ENCODE data around the gene SRSF9. TPM values are rescaled to one million over a fixed set of nuclear protein-coding genes. Genes with fewer than 3 reads are reported as not detected.

Gene SRSF9
- polyA plus RNA-seq, 1 donor from 2014 or later = 289 TPM

DNA sequence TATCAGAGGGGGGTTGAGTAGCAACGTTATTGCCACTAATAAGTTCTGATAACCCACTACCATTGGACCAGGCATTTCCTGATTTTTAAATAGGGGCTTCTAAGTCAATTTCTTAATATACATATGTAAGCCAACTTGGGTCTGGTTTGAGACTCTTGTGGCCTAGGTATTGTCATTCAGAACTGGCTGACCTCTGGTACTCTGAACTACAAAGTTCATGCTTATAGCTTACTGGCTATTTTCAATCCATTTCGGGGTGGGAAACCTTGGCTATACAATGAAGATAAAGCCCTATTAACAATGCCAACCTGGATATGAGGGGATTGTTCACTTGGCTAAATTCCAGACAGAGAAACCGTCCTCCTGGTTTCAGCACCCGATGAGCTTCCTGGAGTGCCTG lies 35.0 kb upstream of the SRSF9 start:
- H3K4me2 ChIP-seq (ENCODE audit: low read length) = no peak overlapping the region

DNA sequence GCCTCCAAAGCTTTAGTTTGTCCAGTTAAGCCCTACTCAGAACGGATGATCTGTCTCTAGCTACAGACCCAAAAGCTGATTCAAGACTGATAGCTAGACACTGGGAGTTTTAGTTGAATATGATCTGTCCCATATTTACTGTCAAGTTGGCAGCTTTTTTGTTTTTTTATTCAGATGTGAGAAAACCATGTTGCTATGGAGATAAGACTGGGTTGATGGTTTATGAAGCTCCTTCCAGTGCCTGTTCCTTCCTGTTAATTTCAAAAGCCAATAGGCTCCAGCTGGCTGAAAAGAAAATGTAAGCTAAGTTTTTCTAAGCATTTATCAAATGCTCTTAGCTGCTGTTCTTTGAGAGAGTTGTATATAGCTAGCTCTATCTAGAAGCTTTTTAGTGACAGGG lies 31.0 kb upstream of the SRSF9 start:
- TF ChIP-seq, protein P1, sequence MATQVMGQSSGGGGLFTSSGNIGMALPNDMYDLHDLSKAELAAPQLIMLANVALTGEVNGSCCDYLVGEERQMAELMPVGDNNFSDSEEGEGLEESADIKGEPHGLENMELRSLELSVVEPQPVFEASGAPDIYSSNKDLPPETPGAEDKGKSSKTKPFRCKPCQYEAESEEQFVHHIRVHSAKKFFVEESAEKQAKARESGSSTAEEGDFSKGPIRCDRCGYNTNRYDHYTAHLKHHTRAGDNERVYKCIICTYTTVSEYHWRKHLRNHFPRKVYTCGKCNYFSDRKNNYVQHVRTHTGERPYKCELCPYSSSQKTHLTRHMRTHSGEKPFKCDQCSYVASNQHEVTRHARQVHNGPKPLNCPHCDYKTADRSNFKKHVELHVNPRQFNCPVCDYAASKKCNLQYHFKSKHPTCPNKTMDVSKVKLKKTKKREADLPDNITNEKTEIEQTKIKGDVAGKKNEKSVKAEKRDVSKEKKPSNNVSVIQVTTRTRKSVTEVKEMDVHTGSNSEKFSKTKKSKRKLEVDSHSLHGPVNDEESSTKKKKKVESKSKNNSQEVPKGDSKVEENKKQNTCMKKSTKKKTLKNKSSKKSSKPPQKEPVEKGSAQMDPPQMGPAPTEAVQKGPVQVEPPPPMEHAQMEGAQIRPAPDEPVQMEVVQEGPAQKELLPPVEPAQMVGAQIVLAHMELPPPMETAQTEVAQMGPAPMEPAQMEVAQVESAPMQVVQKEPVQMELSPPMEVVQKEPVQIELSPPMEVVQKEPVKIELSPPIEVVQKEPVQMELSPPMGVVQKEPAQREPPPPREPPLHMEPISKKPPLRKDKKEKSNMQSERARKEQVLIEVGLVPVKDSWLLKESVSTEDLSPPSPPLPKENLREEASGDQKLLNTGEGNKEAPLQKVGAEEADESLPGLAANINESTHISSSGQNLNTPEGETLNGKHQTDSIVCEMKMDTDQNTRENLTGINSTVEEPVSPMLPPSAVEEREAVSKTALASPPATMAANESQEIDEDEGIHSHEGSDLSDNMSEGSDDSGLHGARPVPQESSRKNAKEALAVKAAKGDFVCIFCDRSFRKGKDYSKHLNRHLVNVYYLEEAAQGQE (IDR thresholded peaks at IDR 0.05; ENCODE audit: borderline replicate concordance) = no peak
- no peak for TF ChIP-seq EP300 (conservative IDR thresholded peaks at IDR 0.05; ENCODE audit: poor library complexity, severe bottlenecking)
- TF ChIP-seq POLR2AphosphoS5 (IDR thresholded peaks at IDR 0.05) = no peak
- TF ChIP-seq SMC3 (conservative IDR thresholded peaks at IDR 0.05; ENCODE audit: poor library complexity) = no peak
- no peak for TF ChIP-seq TAF1 (IDR thresholded peaks at IDR 0.05; ENCODE audit: low read depth)
- TF ChIP-seq, protein P2, sequence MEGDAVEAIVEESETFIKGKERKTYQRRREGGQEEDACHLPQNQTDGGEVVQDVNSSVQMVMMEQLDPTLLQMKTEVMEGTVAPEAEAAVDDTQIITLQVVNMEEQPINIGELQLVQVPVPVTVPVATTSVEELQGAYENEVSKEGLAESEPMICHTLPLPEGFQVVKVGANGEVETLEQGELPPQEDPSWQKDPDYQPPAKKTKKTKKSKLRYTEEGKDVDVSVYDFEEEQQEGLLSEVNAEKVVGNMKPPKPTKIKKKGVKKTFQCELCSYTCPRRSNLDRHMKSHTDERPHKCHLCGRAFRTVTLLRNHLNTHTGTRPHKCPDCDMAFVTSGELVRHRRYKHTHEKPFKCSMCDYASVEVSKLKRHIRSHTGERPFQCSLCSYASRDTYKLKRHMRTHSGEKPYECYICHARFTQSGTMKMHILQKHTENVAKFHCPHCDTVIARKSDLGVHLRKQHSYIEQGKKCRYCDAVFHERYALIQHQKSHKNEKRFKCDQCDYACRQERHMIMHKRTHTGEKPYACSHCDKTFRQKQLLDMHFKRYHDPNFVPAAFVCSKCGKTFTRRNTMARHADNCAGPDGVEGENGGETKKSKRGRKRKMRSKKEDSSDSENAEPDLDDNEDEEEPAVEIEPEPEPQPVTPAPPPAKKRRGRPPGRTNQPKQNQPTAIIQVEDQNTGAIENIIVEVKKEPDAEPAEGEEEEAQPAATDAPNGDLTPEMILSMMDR (IDR thresholded peaks at IDR 0.05; ENCODE audit: poor library complexity, severe bottlenecking) = no peak
- TF ChIP-seq MXI1 (conservative IDR thresholded peaks at IDR 0.05; ENCODE audit: poor library complexity, severe bottlenecking) = no peak
- no peak for TF ChIP-seq RAD21 (conservative IDR thresholded peaks at IDR 0.05)
- no peak for TF ChIP-seq EZH2 (IDR thresholded peaks at IDR 0.05; ENCODE audit: borderline replicate concordance, insufficient read depth, low read length, poor library complexity, severe bottlenecking)
- no peak overlapping the region for H3K9ac ChIP-seq (ENCODE audit: low read length)
- no peak overlapping the region for H3K27ac ChIP-seq (ENCODE audit: low read length)
- H3K4me2 ChIP-seq (ENCODE audit: low read length) = no peak overlapping the region
- peaks cover 6% of the 10 kb centered on the region for H3K36me3 ChIP-seq (ENCODE audit: insufficient read depth, low read length)
- peaks cover 4% of the 10 kb centered on the region for H4K20me1 ChIP-seq (ENCODE audit: insufficient read depth)
- H3K79me2 ChIP-seq (replicated peaks; ENCODE audit: insufficient read depth, low read length) = peaks cover 23% of the 10 kb centered on the region
- no peaks in the 10 kb centered on the region for H3F3A ChIP-seq (ENCODE audit: insufficient read depth, low read length, poor library complexity, severe bottlenecking)
- H3K9me3 ChIP-seq (ENCODE audit: low read length) = no peaks in the 10 kb centered on the region
- H3K4me3 ChIP-seq (ENCODE audit: low read length) = no peak overlapping the region
- no peaks in the 10 kb centered on the region for H3K27me3 ChIP-seq (ENCODE audit: insufficient read depth, low read depth, low read length)
- no peaks in the 10 kb centered on the region for H3K9me2 ChIP-seq (ENCODE audit: insufficient read depth, low read length)
- no peak overlapping the region for H2AFZ ChIP-seq (ENCODE audit: low read depth, low read length)

More for the DNA sequence above, 35.0 kb upstream of the SRSF9 start:
- no peak overlapping the region for H3K9ac ChIP-seq (ENCODE audit: low read length)
- TF ChIP-seq SMC3 (conservative IDR thresholded peaks at IDR 0.05; ENCODE audit: poor library complexity) = no peak
- TF ChIP-seq POLR2AphosphoS5 (IDR thresholded peaks at IDR 0.05) = no peak
- TF ChIP-seq EP300 (conservative IDR thresholded peaks at IDR 0.05; ENCODE audit: poor library complexity, severe bottlenecking) = no peak
- TF ChIP-seq, protein P1 (IDR thresholded peaks at IDR 0.05; ENCODE audit: borderline replicate concordance) = no peak
- no peak for TF ChIP-seq TAF1 (IDR thresholded peaks at IDR 0.05; ENCODE audit: low read depth)
- TF ChIP-seq RAD21 (conservative IDR thresholded peaks at IDR 0.05) = no peak
- TF ChIP-seq, protein P2 (IDR thresholded peaks at IDR 0.05; ENCODE audit: poor library complexity, severe bottlenecking) = no peak
- TF ChIP-seq MXI1 (conservative IDR thresholded peaks at IDR 0.05; ENCODE audit: poor library complexity, severe bottlenecking) = no peak
- TF ChIP-seq EZH2 (IDR thresholded peaks at IDR 0.05; ENCODE audit: borderline replicate concordance, insufficient read depth, low read length, poor library complexity, severe bottlenecking) = no peak
- no peaks in the 10 kb centered on the region for H3K9me2 ChIP-seq (ENCODE audit: insufficient read depth, low read length)
- no peaks in the 10 kb centered on the region for H4K20me1 ChIP-seq (ENCODE audit: insufficient read depth)
- H3K27ac ChIP-seq (ENCODE audit: low read length) = no peak overlapping the region
- no peaks in the 10 kb centered on the region for H3K79me2 ChIP-seq (replicated peaks; ENCODE audit: insufficient read depth, low read length)
- H3K27me3 ChIP-seq (ENCODE audit: insufficient read depth, low read depth, low read length) = no peaks in the 10 kb centered on the region
- no peak overlapping the region for H2AFZ ChIP-seq (ENCODE audit: low read depth, low read length)
- peaks cover 6% of the 10 kb centered on the region for H3K36me3 ChIP-seq (ENCODE audit: insufficient read depth, low read length)
- no peaks in the 10 kb centered on the region for H3K9me3 ChIP-seq (ENCODE audit: low read length)
- H3F3A ChIP-seq (ENCODE audit: insufficient read depth, low read length, poor library complexity, severe bottlenecking) = no peaks in the 10 kb centered on the region
- no peak overlapping the region for H3K4me3 ChIP-seq (ENCODE audit: low read length)
